Activated T-helper 17 cell treated with anti-CD3 and anti-CD28 coated beads, Interleukin-2, amount 50 U/mL, for 72 hours (primary cell): Measurements from ENCODE around the gene GTPBP8. TPM values are rescaled to one million over a fixed set of nuclear protein-coding genes. Genes with fewer than 3 reads are reported as not detected.
"Not testable (repeated sequence)": the region's sequence is repeated elsewhere in the genome, so short reads cannot be mapped to it uniquely, and the experiment has no call there.

ENCODE experiments used
- ATAC-seq: fragments of 150-1000 bp; cut with Tn5 transposase; replicated peaks from 2 replicates; pipeline ENCODE4 v1.10.0; 2021; ENCODE audit warnings: mild to moderate bottlenecking, moderate library complexity
- H3K27ac Mint-ChIP-seq: one replicate; pipeline ENCODE4 v1.8.0; 2022; ENCODE audit warnings: mixed read lengths
- H3K27me3 Mint-ChIP-seq: one replicate; pipeline ENCODE4 v1.8.0; 2022; ENCODE audit warnings: mixed read lengths
- H3K36me3 Mint-ChIP-seq: one replicate; pipeline ENCODE4 v1.8.0; 2022; ENCODE audit warnings: low read depth, mild to moderate bottlenecking, mixed read lengths
- H3K4me1 Mint-ChIP-seq: one replicate; pipeline ENCODE4 v1.8.0; 2022; ENCODE audit warnings: mixed read lengths
- H3K4me3 Mint-ChIP-seq: one replicate; pipeline ENCODE4 v1.8.0; 2022; ENCODE audit warnings: mild to moderate bottlenecking, mixed read lengths
- H3K9me3 Mint-ChIP-seq: one replicate; pipeline ENCODE4 v1.8.0; 2022; ENCODE audit warnings: mixed read lengths
- total RNA-seq, 2 donors: library from RNA; stranded (reverse); gene quantifications; one replicate each; pipeline ENCODE4 v1.2.3, GENCODE V29; 2022

GTPBP8 gene
- total RNA-seq, 2 donors from 2014 or later, result 18.8 to 23.6 TPM

DNA sequence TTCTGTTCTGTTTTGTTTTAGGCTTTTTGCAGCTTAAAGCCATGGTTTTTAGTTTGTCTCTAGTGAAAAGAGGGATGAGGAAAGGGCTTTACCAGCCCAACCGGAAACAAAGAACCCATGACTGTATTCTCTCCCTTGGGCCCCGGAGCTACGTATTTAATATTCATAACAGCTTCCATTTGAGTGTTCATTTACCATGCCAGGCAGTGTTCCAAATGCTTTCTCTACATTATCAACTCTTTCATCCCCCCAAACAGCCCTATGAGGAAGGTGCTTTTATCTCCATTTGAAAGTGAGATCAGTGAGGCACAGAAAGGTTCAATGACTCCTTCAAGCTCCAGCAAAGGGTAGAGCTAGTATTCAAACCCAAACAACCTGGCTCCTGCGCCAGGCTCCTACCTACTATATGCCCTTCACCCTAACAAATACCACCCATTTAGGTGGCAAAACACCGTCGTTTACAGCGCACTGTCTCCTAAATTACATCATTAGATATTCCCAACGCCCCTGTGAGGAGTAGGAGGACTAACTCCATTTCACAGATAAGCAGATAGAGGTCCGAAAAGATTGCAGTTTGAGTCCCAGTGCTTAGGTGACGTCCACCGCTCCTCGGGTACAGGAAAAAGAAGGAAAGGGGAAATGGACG, 27.9 kb downstream of the GTPBP8 start:
- Mint-ChIP-seq H3K36me3 (peaks cover 62% of the 10 kb centered on the region), H3K9me3 (no peaks in the 10 kb centered on the region), H3K27ac (peak overlapping the region; percentile 90), H3K4me1 (peaks cover 53% of the 10 kb centered on the region), H3K4me3 (peak overlapping the region; percentile 94), H3K27me3 (no peaks in the 10 kb centered on the region)
- peak; percentile 31 for ATAC-seq

DNA sequence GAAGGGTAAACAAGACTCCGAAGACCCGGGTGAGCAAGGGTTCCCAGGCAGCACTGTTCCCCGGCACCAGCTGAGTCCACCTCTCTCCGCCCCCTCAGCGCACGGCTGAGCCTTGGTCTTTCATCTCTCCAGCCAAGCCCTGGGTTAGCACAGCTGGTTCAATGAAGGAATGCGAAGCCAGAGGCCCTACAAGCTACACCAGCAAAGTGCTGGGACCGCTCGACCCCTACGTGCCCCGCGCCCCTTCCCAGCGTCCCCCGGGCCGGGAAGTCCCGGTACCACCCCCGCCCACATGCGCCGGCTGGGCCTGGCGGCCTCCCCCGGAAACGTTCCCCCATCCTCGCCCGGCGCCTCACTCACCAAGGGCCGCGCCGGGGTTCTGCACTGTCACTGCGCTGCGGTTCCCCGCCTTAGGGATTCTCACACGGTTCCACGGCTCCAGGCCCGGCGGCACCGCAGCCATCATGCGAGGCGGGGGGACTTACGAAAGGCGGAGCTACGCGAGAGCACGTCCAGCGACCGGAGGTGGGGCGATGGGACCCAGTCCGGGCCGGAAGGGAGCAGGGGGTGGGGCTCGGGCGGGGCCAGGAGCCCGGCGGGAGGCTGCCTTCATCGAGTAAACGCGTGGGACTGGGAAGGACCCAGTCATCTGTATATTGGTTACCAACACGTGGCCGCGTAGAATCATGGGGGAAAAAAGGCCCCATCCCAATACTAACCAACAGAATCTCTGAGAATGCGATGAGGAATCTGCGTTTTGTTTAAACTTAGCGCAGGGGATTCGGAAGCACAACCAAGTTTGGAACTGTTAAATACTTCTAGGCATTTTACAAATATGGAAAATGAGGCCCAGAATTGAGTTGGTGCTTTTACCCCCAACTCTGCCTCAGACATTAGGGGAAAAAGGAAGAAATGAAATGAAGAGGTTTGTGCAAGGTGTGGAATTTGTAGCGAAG, 28.7 kb downstream of the GTPBP8 start:
- Mint-ChIP-seq H3K9me3 (no peaks in the 10 kb centered on the region), H3K4me1 (peaks cover 51% of the 10 kb centered on the region), H3K27me3 (no peaks in the 10 kb centered on the region), H3K36me3 (peaks cover 54% of the 10 kb centered on the region), H3K4me3 (peak overlapping the region; percentile 94), H3K27ac (peak overlapping the region; percentile 90)
- ATAC-seq, result peak; percentile 92

DNA sequence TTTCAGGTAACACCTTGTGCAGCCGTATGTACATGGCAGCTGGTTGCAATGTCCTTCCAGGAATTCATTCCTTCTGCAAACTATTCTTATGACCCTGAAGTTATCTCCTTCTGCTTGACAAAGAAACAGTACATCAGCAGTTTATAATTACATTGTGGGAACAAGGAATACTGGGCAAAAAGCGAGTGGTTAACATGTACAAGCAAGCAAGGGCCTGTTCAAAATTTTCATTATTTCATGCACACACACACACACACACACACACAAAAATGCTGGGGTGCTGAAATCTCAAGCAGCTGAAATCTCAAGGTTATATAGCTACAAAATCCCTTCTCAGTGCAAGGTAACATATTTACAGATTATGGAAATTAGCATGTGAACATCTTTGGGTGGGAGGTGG, 30.7 kb downstream of the GTPBP8 start:
- peaks cover 34% of the 10 kb centered on the region for H3K36me3 Mint-ChIP-seq
- no peaks in the 10 kb centered on the region for H3K9me3 Mint-ChIP-seq
- peaks cover 35% of the 10 kb centered on the region for H3K4me1 Mint-ChIP-seq
- H3K27ac Mint-ChIP-seq, result peak overlapping the region; percentile 90
- no peak for ATAC-seq
- H3K27me3 Mint-ChIP-seq, result no peaks in the 10 kb centered on the region
- peak overlapping the region; percentile 94 for H3K4me3 Mint-ChIP-seq

DNA sequence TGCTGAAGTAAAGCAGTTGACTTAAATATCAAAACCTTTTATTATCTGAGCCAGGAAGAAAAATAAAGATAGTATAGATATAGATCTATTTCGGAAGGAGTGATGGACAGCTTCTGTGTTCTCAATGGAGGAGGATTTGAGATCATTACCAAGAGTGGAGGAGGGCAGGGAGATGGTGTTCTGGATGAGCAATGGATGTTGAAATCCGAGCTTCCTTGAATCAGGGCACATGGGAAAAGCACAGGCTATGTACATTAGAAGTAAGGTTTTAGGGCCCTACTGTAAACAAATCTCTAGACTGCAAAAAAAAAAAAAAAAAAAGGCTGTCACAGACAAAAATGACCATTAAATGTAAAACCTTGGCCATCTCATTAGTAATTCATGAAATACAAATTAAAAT, 43.2 kb downstream of the GTPBP8 start:
- Mint-ChIP-seq H3K4me3 (no peak overlapping the region), H3K4me1 (no peaks in the 10 kb centered on the region), H3K9me3 (no peaks in the 10 kb centered on the region), H3K27ac (no peak overlapping the region), H3K36me3 (no peaks in the 10 kb centered on the region), H3K27me3 (no peaks in the 10 kb centered on the region)
- ATAC-seq, result no peak

DNA sequence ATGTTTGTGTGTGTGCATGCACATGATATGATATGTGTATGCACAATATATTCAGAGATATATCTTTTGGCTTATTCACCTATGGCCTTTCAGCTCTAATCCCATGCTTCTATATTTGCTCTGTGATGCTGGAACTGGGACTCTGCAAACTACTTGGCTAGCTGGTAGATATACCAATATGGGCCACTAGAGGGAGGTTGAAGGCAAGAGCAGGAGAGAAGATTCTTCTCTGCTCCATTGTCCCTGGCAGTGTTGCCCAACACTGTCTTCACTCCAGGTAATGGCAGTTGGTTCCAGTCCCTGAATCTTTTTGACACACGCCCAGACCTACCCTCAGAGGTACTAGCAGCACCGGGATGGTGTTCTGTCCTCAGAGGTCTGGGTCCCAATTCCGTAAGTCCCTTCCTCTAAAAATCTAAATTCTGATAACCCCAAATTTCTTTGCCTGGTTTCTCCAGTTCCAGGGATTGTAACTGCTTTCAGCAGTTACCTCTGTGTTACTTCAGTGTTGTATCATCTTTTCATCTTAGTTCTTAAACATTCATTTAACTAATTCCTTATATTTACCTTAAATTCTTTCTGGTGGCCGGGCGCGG, 44.7 kb downstream of the GTPBP8 start:
- Mint-ChIP-seq H3K27ac (no peak overlapping the region), H3K9me3 (no peaks in the 10 kb centered on the region), H3K4me3 (no peak overlapping the region), H3K4me1 (no peaks in the 10 kb centered on the region), H3K36me3 (no peaks in the 10 kb centered on the region), H3K27me3 (no peaks in the 10 kb centered on the region)
- peak; percentile 78 for ATAC-seq

DNA sequence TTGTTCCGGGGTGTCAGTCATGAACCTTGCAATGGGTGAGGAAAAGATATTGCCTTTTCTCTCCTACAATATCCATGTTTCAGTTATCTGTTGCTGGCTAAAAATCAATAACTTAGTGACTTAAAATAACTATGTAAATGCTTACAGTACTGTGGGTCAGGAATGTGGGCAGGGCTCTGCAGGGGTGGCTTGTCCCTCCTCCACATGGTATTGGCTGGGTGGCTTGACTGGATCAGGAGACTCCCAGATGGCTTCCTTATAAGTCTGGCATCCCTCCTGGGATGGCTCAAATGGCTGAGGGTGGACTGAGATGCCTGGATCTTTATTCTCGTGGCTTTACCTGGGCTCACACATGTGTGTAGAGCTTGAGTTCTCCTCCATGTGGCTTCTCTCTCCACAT, 47.5 kb downstream of the GTPBP8 start:
- Mint-ChIP-seq H3K27ac (no peak overlapping the region), H3K9me3 (no peaks in the 10 kb centered on the region), H3K4me1 (no peaks in the 10 kb centered on the region), H3K27me3 (no peaks in the 10 kb centered on the region), H3K36me3 (no peaks in the 10 kb centered on the region), H3K4me3 (no peak overlapping the region)
- no peak for ATAC-seq

DNA sequence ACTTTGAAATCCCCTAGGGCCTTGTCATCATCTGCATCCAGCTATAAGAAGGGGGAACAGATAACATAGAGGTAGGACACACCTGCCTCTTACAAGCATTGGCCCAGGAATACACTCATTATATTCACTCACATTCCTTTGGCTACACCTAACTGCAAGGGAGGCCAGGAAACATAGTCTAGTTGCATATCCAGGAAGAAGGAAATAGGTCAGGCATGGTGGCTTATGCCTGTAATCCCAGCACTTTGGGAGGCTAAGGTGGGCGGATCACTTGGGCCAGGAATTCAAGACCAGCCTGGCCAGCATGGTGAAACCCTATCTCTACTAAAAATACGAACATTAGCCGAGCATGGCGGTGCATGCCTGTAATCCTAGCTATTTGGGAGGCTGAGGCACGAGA, 48.8 kb downstream of the GTPBP8 start:
- no peak for ATAC-seq
- no peaks in the 10 kb centered on the region for H3K27me3 Mint-ChIP-seq
- H3K36me3 Mint-ChIP-seq, result no peaks in the 10 kb centered on the region
- no peak overlapping the region for H3K4me3 Mint-ChIP-seq
- H3K4me1 Mint-ChIP-seq, result no peaks in the 10 kb centered on the region
- H3K9me3 Mint-ChIP-seq, result no peaks in the 10 kb centered on the region
- H3K27ac Mint-ChIP-seq, result no peak overlapping the region

DNA sequence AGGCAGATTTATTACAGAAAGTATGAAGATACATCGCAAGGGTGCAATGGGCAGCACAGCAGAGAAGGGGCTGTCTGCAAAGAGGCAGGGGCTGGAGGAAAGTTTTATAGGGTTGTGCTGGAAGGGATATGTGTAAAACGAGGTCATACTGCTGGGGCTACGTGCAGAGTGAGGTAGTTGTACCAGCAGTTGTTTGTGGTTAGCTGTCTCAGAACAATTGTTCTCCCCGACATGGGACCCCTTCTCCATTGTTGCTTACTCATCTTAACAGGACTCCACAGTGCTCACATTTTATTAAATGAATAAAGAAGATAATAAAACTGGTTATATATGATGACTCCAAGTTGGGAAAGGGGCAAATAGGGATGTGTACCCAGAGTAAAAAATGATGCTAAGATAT, 49.4 kb downstream of the GTPBP8 start:
- H3K27me3 Mint-ChIP-seq, result no peaks in the 10 kb centered on the region
- H3K9me3 Mint-ChIP-seq, result peaks cover 2% of the 10 kb centered on the region
- no peak for ATAC-seq
- H3K36me3 Mint-ChIP-seq, result no peaks in the 10 kb centered on the region
- no peak overlapping the region for H3K4me3 Mint-ChIP-seq
- H3K27ac Mint-ChIP-seq, result no peak overlapping the region
- no peaks in the 10 kb centered on the region for H3K4me1 Mint-ChIP-seq

DNA sequence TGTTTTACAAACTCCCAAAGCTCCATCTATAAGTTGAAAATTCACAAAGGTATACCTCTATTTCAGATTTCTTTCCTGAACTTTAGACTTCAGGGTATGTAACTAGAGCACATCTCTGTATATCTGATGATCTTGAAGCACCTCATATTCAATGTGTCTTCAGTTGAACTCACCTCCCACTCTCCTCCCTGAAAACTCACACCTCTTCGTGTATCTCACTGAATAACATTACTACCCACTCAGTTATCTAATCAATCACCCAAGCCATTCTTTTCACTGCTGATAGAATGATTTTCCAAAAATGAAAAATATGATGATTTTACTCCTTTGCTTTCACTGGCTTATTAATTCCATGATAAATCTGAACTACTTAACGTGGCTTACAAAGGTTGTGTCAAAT, 52.9 kb downstream of the GTPBP8 start:
- Mint-ChIP-seq H3K36me3 (no peaks in the 10 kb centered on the region), H3K9me3 (peaks cover 5% of the 10 kb centered on the region), H3K4me1 (no peaks in the 10 kb centered on the region), H3K27me3 (no peaks in the 10 kb centered on the region), H3K27ac (no peak overlapping the region), H3K4me3 (no peak overlapping the region)
- no peak for ATAC-seq

DNA sequence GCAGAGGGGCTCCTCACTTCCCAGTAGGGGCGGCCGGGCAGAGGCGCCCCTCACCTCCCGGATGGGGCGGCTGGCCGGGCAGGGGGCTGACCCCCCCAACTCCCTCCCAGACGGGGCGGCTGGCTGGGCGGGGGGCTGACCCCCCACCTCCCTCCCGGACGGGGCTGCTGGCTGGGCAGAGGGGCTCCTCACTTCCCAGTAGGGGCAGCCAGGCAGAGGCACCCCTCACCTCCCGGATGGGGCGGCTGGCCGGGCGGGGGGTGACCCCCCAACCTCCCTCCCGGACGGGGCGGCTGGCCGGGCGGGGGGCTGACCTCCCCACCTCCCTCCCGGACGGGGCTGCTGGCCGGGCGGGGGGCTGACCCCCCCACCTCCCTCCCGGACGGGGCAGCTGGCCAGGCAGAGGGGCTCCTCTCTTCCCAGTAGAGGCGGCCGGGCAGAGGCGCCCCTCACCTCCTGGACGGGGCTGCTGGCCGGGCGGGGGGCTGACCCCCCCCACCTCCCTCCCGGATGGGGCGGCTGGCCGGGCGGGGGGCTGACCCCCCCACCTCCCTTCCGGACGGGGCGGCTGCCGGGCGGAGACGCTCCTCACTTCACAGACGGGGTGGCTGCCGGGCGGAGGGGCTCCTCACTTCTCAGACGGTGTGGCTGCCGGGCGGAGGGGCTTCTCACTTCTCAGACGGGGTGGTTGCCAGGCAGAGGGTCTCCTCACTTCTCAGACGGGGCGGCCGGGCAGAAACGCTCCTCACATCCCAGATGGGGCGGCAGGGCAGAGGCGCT, 55.6 kb downstream of the GTPBP8 start:
- H3K27ac Mint-ChIP-seq, H3K27me3 Mint-ChIP-seq, H3K4me3 Mint-ChIP-seq, H3K9me3 Mint-ChIP-seq, ATAC-seq, H3K4me1 Mint-ChIP-seq, H3K36me3 Mint-ChIP-seq: not testable (repeated sequence)

DNA sequence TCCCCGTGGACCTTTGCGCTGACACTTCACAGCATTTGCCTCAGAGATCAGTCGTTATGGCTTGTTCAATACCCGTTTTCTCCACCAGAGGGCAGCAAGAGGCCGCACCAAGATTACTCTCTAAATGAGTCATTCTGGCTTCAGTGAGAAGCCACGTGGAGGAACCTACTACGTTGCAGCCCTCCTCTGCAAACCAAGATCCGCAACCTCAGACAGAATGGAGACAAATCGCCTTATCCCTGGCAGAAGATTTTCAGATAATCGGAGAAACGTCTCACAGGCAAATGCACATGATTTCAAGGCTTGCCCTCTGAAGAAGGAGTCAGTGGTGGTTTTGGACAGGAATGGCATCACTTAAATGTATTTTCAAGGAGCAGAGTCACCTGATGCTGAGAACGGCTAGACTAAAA, 60.5 kb downstream of the GTPBP8 start:
- Mint-ChIP-seq H3K9me3 (no peaks in the 10 kb centered on the region), H3K27me3 (no peaks in the 10 kb centered on the region), H3K4me1 (no peaks in the 10 kb centered on the region), H3K36me3 (no peaks in the 10 kb centered on the region), H3K27ac (no peak overlapping the region), H3K4me3 (no peak overlapping the region)
- peak; percentile 99 for ATAC-seq

Other genes starting within 250 kb of the GTPBP8 start
- not detected for gene CD200R1L, start 144.1 kb upstream of the GTPBP8 start, total RNA-seq
- gene CD200R1, start 15.9 kb upstream of the GTPBP8 start, total RNA-seq, result 1 to 10 TPM; 5.7 to 6.7 TPM
- gene BOC, start 220.6 kb downstream of the GTPBP8 start, total RNA-seq, result under 1 TPM in 1 of 2 donors, not detected in 1; 0.66 TPM